Measurements from ENCODE around the gene TCEA2. TPM values are rescaled to one million over a fixed set of nuclear protein-coding genes. Genes with fewer than 3 reads are reported as not detected.

TCEA2 gene
- total and polyA plus RNA-seq, 9 of the 15 experiments (the other 6 are each of a cell fraction or from before 2014, with no cell fraction given) = 1.4 to 28.7 (median 5.4) TPM

GRCh38 chr20:64042054-64042781, 20.8 kb upstream of the TCEA2 start (continued):
- TF ChIP-seq, protein P1, sequence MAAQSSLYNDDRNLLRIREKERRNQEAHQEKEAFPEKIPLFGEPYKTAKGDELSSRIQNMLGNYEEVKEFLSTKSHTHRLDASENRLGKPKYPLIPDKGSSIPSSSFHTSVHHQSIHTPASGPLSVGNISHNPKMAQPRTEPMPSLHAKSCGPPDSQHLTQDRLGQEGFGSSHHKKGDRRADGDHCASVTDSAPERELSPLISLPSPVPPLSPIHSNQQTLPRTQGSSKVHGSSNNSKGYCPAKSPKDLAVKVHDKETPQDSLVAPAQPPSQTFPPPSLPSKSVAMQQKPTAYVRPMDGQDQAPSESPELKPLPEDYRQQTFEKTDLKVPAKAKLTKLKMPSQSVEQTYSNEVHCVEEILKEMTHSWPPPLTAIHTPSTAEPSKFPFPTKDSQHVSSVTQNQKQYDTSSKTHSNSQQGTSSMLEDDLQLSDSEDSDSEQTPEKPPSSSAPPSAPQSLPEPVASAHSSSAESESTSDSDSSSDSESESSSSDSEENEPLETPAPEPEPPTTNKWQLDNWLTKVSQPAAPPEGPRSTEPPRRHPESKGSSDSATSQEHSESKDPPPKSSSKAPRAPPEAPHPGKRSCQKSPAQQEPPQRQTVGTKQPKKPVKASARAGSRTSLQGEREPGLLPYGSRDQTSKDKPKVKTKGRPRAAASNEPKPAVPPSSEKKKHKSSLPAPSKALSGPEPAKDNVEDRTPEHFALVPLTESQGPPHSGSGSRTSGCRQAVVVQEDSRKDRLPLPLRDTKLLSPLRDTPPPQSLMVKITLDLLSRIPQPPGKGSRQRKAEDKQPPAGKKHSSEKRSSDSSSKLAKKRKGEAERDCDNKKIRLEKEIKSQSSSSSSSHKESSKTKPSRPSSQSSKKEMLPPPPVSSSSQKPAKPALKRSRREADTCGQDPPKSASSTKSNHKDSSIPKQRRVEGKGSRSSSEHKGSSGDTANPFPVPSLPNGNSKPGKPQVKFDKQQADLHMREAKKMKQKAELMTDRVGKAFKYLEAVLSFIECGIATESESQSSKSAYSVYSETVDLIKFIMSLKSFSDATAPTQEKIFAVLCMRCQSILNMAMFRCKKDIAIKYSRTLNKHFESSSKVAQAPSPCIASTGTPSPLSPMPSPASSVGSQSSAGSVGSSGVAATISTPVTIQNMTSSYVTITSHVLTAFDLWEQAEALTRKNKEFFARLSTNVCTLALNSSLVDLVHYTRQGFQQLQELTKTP (IDR thresholded peaks at IDR 0.05; ENCODE audit: low read depth in 1 of 2, partially characterized antibody in 2 of 2) = no peak
- no peak for TF ChIP-seq NR2C1 (IDR thresholded peaks at IDR 0.05)
- TF ChIP-seq NR2C1 (tag; IDR thresholded peaks at IDR 0.05) = no peak
- peak in 1 of 2 experiments; percentile 66; a peak in 2 of 4 replicates for TF ChIP-seq RCOR1 (IDR thresholded peaks at IDR 0.05; ENCODE audit: borderline replicate concordance in 1 of 2, low read depth in 2 of 2, low read length in 2 of 2)
- TF ChIP-seq TCF7L2 (IDR thresholded peaks at IDR 0.05; ENCODE audit: low read depth, low read length) = no peak
- TF ChIP-seq RBM14 (IDR thresholded peaks at IDR 0.05; ENCODE audit: borderline replicate concordance, insufficient read depth, low read depth, low read length) = no peak
- TF ChIP-seq CBFA2T2 (conservative IDR thresholded peaks at IDR 0.05) = peak; percentile 63
- TF ChIP-seq EP300 (IDR thresholded peaks at IDR 0.05; ENCODE audit: low read length) = peak; percentile 53
- TF ChIP-seq, protein P2, sequence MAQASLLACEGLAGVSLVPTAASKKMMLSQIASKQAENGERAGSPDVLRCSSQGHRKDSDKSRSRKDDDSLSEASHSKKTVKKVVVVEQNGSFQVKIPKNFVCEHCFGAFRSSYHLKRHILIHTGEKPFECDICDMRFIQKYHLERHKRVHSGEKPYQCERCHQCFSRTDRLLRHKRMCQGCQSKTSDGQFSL (CRISPR knock-in tag; IDR thresholded peaks at IDR 0.05) = no peak
- TF ChIP-seq, protein P2 (tag; IDR thresholded peaks at IDR 0.05) = no peak
- TF ChIP-seq MAZ (CRISPR knock-in tag; conservative IDR thresholded peaks at IDR 0.05 in 1 of 2, IDR thresholded peaks at IDR 0.05 in 1 of 2) = peak; percentile 33 to 69; a peak in 3 of 4 replicates
- no peak for TF ChIP-seq HMBOX1 (IDR thresholded peaks at IDR 0.05)
- TF ChIP-seq, protein P3, sequence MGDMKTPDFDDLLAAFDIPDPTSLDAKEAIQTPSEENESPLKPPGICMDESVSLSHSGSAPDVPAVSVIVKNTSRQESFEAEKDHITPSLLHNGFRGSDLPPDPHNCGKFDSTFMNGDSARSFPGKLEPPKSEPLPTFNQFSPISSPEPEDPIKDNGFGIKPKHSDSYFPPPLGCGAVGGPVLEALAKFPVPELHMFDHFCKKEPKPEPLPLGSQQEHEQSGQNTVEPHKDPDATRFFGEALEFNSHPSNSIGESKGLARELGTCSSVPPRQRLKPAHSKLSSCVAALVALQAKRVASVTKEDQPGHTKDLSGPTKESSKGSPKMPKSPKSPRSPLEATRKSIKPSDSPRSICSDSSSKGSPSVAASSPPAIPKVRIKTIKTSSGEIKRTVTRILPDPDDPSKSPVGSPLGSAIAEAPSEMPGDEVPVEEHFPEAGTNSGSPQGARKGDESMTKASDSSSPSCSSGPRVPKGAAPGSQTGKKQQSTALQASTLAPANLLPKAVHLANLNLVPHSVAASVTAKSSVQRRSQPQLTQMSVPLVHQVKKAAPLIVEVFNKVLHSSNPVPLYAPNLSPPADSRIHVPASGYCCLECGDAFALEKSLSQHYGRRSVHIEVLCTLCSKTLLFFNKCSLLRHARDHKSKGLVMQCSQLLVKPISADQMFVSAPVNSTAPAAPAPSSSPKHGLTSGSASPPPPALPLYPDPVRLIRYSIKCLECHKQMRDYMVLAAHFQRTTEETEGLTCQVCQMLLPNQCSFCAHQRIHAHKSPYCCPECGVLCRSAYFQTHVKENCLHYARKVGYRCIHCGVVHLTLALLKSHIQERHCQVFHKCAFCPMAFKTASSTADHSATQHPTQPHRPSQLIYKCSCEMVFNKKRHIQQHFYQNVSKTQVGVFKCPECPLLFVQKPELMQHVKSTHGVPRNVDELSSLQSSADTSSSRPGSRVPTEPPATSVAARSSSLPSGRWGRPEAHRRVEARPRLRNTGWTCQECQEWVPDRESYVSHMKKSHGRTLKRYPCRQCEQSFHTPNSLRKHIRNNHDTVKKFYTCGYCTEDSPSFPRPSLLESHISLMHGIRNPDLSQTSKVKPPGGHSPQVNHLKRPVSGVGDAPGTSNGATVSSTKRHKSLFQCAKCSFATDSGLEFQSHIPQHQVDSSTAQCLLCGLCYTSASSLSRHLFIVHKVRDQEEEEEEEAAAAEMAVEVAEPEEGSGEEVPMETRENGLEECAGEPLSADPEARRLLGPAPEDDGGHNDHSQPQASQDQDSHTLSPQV (IDR thresholded peaks at IDR 0.05) = peak; percentile 65
- peak; percentile 69; the same call in 1 of the 2 replicates for TF ChIP-seq PHF8 (IDR thresholded peaks at IDR 0.05; ENCODE audit: borderline replicate concordance, low read length)
- TF ChIP-seq NONO (IDR thresholded peaks at IDR 0.05; ENCODE audit: low read depth in 2 of 2, low read length in 1 of 2) = peak; percentile 43 to 74; a peak in 2 of 4 replicates
- TF ChIP-seq BRD4 (IDR thresholded peaks at IDR 0.05) = peak; percentile 33; the same call in 1 of the 2 replicates
- TF ChIP-seq CSDE1 (IDR thresholded peaks at IDR 0.05) = no peak
